GM21717 (cell line): ENCODE results near the gene FAM240B.

ENCODE experiments used
- ATAC-seq: cut with Tn5 transposase; IDR thresholded peaks from one replicate; pipeline ENCODE4 v1.9.1; 2021; ENCODE audit warnings: mild to moderate bottlenecking, moderate library complexity; ENCODE audit not compliant: unreplicated experiment

FAM240B gene

GRCh38 chr9:38671372-38671731 is 48.6 kb downstream of the FAM240B start:
- ATAC-seq = no peak

DNA sequence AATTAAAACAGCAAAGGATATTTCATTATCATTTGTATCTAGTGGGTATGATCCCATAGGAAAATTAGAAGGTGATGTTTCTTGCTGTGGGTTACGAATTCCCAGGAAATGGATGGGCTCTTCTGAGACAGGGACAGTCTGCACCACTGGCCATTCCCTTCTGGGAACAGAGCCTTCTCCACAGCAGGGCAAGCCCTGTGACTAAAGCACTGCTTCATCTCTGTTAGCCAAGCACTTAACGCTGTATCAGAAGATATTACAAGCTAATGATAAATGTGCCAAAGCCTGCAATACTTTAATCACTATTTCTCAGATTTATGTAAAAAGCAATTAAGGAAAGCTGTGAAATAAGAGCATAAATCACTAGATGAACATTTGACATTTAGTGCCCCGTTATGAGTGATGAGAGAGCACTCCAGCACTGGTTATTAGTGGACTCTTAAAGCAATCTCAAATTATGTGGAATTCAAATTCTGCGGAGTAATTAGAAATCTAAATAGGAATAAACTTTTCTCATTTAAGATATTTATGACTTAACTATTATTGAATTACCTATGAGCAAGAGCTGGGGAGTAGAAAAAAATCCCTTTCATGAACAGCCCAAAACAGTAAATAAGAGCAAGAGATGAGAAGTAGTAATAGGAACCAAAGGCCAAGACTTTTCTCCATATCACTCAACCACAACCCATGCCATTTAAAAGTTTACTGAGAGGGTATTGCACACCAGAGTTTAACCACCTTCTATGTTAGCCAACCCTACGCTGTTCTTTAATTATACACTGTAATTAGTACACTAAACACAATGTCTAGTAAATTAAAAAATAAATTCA is 49.2 kb downstream of the FAM240B start:
- no peak for ATAC-seq

- ATAC-seq = no peak
Measured at GRCh38 chr9:38668791-38669466, 51.0 kb downstream of the FAM240B start.

- no peak for ATAC-seq
Measured at GRCh38 chr9:38662763-38663593, 57.0 kb downstream of the FAM240B start.

DNA sequence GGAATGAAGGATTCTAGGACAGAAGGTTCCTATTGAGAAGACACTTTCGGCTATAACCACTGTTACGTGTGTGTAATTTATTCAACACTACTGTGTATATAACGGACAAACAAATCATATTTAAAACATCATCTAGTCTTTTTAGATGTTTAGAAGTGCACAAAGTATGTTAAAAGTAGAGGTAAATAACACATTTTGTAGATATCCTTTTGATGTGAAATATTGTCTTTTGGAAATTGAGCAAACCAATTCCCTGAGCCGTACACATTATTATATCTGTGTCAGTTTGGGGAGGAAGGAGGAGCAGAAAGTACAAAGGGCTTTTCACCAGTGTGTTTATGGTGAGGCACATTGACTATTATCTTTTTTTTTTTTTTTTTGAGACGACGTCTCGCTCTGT is 60.4 kb downstream of the FAM240B start:
- no peak for ATAC-seq

- no peak for ATAC-seq
Measured at GRCh38 chr9:38656896-38657295, 63.0 kb downstream of the FAM240B start.

DNA sequence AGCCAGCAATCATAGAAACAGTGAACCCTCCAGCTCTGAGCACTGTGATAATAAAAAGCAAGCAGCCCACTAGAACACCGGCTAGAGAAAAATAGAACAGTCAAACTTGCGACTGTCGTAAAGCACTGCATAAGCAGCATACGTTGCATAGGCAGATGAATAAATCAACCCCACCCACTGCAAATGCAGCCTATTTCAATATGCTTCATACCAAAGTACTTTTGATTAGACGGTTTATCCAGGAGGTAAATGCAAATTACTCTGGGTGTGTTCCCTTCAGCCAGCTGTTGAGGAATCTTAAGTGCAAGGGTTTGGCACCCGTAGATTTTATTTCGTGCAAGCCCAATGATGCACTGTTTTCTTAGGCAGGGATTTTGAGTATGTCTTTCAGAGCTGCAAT is 67.4 kb downstream of the FAM240B start:
- no peak for ATAC-seq

DNA sequence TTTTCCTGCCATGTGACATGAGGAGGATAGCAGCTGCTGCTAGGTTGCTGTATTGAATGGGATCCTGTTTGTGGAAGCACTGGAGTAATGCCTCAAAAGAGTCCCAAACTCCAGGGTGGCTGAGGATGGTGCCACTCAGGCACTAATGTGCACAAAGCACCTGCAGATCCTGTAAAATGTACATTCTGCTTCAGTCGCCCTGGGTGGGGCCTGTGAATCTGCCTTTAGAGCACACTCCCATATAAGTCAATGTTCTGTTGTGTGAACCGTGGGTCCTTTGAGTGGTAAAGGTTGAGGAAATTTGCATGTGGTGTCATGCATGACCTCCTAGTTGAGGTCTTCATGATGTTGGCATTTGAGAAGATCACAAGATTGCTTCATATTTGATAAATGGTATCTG is 67.9 kb downstream of the FAM240B start:
- no peak for ATAC-seq

- no peak for ATAC-seq
Measured at GRCh38 chr9:38651400-38652042, 68.4 kb downstream of the FAM240B start.

DNA sequence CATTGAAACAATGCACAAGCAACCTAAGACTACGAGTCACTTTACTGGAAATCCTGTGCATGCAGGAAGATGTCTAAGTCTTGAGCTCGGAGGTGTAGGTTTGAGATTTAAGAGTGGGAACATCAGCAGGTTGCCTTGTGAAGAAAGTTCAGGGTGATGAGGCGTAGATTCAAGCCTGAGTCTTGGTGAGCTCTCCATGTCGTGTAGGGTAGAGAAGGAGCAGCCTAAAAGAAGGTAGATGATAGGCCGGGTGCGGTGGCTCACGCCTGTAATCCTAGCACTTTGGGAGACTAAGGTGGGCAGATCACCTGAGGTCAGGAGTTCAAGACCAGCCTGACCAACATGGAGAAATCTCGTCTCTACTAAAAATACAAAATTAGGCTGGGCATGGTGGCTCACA is 69.4 kb downstream of the FAM240B start:
- no peak for ATAC-seq

DNA sequence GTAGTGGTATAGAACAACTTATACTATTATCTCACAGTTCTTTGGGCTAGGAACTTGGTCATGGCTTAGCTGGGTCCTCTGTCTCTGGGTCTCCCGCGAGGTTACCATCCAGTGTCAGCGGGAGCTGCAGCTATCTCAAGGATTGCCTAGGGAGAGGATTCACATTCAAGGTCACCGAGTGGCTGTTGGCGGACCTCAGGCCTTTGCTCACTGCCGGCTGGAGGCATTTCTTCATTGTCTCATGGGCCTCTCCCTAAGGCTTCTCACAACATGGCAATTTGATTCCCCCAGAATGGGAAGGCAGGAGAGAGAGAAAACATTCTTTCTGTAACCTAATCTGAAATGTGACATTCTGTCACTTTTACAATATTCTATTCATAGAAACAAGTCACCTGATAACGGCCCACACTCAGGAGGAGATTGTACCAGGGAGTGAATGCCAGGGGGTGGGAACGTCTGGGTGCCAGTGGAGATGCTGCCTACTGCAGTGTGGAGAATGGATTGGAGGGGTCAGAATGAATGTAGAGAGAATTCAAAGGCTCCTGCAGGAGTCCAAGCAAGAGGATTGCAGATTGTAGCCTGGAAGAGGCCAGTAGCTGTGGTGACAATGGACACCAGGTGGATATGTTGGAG is 70.1 kb downstream of the FAM240B start:
- no peak for ATAC-seq

- no peak for ATAC-seq
Measured at GRCh38 chr9:38644601-38645000, 75.3 kb downstream of the FAM240B start.
